GM19099 (cell line): ENCODE measurements around the gene KCNG4.

Experiments
- POLR2A ChIP-seq: IDR thresholded peaks from 3 replicates; pipeline ENCODE4 v1.6.1; 2011; ENCODE audit warnings: low read depth; ENCODE audit not compliant: insufficient read length; ENCODE audit errors: extremely low read depth

KCNG4 gene

DNA sequence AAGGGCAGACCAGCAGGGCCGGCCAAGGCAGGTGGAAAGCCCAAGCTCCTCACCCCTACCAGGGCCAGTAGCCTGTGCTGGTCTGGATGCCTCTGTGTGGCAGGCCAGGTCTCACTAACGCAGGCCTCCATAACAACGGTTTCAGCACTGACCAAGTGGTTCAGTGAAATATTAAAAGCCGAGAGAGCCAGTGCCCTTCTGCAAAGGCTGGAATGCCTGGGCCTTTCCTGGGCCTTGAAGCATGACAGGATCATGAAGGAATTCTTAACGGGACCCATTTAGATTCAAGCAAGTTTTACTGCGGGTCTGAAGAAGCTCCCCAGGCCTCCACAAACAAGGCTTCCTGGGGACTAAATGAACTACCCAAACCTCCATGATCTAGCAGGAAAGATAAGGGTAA lies 32.6 kb downstream of the KCNG4 start:
- TF ChIP-seq POLR2A = no peak

DNA sequence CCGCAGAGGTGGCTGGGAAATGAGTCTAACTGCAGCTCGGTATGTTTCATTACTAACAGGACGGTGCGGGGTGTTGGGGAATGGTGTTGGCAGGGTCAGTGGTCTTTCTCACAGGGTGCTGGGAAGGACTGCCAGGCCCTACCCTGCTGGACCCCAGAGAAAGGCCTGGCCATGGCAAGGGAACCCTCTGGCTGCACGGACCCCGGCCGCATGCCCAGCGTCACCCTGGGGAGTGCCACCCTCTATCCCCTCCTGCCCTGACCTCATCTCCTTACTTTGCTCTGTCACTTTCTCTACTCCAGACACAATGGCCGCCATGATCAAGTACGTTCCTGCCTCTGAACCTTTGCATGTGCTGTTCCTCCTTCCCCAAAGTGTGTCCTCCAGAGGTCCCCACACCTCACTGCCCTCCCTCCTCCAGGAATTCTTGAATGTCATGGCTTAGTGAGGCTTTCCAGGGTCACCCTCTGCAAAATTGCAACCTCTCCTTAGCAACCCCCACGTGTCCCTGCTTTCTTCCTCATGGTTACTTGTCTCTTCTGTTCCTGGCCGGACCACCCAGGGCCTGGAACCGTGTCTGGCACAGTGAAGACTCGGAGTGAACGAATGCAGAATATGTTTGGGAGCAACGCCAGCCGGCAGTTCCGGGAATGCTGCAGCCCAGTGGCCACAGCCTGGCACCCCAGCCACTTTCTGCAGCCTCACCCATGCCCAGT lies 33.7 kb downstream of the KCNG4 start:
- TF ChIP-seq POLR2A = no peak

DNA sequence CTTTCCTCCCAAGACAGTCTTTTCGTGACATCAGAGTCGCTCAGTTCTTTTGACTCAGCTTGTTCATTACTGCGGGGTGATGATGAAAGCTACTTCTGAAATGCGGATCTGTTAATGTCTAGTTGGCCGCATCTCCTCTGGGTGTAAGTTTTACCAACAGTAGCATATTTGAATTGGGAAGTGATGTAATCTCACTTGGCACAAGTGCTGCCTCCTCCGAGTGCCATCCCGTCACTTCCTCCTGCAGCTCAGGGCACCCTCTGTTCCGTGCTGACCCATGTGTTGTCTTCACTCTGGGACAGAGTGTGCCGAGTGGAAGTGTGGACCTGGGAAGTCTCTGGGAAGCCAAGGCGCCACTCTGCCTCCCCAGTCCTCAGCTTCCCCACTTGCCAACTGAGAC lies 40.0 kb downstream of the KCNG4 start:
- no peak for TF ChIP-seq POLR2A

DNA sequence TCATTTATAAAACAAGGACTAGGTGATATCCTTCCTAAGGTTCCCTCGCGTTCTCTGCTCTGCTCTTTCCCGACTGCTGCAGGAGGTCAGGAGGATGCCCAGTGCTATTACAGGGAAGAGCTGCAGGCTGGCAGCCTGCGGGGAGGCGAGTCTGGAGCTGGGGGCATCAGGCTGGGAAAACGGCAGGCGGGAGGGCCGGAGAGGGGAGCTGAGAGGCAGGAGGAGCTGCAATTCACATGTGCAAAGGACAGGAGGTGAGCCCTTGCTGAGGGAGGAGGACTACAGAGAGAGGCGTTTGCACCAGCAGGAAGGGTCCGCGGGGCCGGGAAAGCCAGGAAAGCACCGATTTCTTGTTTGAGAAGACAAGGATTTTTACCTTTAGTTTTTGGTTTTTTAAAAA lies 40.7 kb downstream of the KCNG4 start:
- no peak for TF ChIP-seq POLR2A

DNA sequence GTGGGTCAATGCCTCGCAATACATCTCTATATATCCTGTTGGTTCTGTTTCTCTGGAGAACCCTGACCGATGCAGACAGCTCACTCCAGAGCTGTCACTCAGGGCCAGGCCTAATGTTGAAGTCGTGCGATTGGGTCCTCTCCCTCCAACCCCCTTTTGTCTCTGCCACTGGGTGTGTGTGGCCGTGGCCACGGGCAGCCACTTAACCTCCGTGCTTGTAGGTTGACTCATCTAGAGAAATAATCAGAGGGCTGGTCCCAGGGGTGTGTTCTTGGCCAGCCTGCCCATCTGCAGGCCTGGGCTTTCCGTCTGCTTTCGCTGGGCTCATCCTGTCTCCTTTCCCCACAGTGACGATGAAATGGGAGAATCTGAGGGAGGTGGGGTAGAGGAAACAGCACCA lies 41.4 kb downstream of the KCNG4 start:
- TF ChIP-seq POLR2A = no peak

DNA sequence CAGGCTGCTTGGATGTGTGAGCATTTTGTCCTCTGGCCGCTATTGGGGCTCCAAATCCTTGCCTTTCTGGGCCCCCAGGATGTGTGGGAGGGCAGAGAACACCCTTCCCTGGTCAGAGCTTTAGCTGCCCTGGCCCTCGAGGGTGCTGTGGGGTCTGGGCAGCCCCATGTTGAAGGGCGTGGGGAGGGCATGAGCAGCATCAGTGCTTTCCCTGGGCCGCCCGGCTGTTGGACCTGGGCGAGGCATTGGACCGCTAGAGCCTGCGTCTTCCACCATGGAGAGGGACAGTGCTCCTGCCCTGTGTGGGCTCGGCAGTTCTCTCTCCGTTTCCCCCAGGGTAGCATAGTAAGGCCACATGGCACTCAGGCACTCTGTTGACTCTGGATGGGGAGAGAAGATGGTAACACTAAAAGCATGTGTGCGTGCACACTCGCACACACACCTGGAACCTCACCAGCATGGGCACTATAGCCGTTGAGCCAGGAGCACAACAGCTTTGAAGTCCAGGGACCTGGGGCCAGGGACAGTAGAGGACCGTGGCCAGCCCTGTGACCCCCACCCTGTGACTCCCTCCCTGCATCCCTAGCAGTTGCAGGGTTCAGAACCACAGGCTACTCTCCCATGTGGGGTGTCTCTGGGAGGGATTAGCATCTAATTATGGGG lies 42.2 kb downstream of the KCNG4 start:
- TF ChIP-seq POLR2A = no peak

DNA sequence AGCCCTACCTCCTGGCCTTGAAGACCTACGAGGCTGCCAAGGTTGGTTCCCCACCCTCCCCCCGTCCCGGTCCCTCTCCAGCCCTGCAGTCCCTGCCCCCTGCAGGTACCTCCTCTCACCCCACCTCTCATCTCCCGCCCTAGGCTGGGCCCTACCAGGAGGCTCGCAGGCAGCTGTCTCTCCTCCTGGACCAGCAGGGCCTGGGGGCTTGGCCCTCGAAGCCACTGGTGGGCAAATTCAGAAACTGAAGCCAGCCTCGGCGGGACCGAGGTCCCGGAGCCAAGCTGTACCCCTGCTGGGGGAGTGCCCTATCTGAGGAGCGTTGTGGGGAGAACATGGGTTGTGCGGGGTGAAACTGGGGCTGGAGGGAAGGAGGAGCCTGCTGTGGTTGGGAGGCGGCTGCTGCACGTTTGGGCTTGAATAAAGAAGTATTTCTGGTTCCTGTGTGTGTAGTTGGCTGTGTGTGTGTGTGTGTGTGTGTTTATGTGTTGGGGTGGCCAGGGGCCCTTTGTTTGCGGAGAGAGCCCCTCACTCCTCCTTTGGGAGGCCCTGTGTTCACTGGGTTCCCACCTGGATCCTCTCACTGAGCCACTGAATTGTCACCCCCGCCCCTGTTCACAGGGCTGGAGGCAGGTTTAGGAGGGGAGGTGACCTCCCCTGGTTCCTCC lies 43.0 kb downstream of the KCNG4 start:
- no peak for TF ChIP-seq POLR2A

DNA sequence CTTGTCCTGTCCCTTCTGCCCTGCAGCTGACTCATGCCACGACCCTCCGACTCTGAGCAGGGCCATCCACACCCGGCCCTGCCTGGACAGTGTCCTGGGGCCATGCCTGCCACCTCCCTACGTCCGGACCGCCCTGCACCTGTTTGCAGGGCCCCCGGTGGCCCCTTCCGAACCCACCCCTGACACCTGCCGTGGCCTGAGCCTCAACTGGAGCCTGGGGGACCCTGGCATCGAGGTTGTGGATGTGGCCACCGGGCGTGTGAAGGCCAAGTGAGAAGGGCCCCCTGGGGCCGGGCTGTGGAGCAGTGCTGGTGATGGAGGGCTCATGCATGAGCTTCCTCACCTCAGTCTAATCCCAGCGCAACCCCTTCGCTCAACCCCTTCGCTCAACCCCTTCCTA lies 43.7 kb downstream of the KCNG4 start:
- TF ChIP-seq POLR2A = no peak

DNA sequence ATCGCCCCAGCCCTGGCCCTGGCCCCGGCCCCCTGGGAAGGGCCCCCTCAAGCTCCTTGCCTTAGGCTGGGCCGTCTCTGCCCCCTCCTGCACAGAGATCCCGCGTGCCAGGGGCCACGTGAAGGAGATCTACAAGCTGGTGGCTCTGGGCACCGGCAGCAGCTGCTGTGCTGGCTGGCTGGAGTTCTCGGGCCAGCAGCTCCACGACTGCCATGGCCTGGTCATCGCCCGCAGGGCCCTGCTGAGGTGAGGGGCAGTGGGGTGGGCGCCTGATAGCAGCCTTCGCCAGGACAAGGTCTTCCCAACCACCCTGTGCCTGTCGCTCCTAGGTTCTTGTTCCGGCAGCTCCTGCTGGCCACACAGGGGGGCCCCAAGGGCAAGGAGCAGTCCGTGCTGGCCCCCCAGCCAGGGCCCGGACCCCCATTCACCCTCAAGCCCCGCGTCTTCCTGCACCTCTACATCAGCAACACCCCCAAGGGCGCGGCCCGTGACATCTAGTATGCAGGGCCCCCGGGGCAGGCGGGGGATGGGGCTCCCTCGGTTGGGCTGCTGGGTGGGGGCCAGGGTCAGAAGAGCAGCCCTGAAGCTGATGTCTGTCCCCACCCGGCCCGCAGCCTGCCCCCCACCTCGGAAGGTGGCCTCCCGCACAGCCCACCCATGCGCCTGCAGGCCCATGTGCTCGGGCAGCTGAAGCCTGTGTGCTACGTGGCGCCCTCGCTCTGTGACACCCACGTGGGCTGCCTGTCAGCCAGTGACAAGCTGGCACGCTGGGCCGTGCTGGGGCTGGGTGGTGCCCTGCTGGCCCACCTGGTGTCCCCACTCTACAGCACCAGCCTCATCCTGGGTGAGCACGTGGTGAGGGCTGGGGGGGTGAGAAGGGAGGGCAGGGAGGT lies 44.4 kb downstream of the KCNG4 start:
- no peak for TF ChIP-seq POLR2A

DNA sequence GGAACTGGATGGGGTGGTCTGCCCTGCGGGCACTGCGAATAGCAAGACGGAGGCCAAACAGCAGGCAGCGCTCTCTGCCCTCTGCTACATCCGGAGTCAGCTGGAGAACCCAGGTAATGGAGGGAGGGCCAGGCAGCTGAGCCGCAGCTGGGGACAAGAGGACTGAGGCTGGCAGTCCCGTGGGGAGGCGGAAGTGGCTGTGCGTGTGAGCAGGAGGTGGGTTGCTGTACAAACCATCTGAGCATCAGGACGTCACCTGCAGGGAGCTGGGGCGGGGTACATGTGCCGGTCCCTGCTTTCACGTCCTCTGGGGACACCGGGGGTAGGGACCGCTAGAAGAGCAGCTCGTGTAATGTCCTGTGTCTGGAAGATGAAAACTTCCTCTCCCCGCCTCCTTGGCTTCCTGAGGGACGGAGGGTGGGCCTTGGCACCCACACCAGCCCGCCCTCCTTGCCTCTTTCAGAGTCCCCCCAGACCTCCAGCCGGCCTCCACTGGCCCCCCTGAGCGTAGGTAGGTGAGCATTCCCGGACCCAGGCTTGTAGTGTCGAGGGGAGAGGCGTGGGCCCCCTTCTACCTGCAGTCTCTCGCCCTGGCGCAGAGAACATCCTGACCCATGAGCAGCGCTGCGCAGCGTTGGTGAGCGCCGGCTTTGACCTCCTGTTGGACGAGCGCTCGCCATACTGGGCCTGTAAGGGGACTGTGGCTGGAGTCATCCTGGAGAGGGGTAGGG lies 45.2 kb downstream of the KCNG4 start:
- TF ChIP-seq POLR2A = no peak

DNA sequence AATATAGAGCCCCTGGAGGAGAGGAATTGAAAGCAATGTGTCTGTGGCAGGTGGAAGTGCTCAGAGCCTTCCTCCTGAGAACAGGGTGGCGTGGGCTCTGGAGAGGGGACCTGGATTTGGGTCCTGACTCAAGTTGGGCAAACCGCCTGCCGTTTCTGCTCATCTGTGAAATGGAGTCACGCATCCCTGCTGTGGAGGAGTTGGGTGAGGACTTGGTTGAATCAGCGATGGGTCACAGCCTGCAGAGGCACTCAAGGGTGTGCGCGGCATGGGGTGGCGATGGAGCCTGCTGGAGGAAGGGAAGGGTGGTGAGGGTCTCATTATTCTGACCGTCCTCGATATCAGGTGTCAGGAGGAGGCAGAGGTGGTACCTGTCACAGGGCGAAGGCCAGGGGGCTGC lies 45.8 kb downstream of the KCNG4 start:
- no peak for TF ChIP-seq POLR2A

DNA sequence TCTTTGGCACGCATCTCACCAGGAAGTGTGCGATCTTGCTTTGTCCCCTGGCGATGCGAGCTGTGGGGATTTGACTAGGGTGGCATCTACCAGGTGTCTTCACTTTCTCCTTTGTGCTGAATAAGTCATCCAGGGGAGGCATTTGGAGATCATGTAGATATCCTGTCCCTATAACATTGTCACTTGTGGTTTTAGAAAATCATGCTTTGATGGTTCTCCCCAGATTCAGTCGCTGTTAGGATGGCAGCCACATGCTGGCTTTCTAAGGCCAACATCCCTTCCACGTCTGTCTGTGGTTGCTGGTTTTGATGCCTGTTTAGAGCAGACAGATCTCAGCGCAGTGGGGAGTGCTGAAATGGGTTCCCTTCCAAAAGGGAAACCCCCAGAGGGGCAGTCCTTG lies 46.3 kb downstream of the KCNG4 start:
- no peak for TF ChIP-seq POLR2A

DNA sequence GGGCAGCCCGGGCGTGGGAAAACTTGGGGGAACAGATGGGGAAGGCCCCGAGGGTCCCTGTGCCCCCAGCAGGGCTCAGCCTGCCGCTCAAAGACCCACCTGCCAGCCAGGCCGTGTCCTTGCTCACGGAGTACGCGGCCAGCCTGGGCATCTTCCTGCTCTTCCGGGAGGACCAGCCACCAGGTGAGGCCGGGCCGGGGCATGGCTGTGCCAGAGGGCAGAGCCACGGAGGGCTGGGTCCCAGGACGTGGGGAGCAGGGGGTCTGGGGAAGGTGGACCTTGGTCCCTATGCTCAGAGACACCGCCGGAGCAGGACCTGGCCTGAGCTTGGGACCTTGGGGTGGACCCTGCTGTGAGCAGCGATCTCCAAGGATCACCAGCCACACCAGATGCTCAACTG lies 48.3 kb downstream of the KCNG4 start:
- no peak for TF ChIP-seq POLR2A

DNA sequence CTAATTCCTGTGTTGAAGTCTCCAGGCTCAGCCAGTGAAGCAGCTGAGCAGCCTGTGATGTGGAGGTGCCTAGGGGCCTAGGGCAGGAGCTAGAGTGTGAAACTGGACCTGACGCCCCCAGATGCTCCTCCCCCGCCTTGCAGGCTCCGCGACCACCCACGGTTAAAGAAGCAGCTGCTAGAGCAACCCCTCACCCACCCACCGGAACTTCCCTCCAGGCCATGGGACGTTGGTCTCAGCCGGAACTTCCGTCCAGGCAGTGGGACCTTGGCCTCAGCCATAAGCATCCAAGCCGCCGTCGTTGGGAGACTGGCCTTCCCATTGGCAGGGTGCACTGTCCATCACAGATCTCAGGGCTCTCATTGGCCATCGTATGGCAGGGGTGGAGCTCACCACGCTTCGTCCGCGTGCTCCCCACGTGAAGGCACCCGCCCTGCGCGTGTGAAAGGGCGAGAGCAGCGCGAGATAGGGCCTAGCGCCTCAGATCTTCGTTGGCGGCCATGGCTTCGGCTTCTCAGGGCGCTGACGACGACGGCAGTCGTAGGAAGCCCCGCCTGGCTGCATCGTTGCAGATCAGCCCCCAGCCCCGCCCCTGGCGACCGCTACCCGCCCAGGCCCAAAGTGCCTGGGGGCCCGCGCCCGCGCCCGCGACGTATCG lies 49.0 kb downstream of the KCNG4 start, which contains the start of gene ADAD2:
Gene ADAD2 (plus strand): TSS at position 427 of the 658 bp plus-strand sequence. CDS start 74 bp downstream, at position 501.
- no peak for TF ChIP-seq POLR2A
